Activated B cell treated with CpG ODN at 0.5 μM for 24 hours (primary cell): Measurements from ENCODE around the gene RFTN1. TPM values are rescaled to one million over a fixed set of nuclear protein-coding genes. Genes with fewer than 3 reads are reported as not detected.

Experiments used
- ATAC-seq: fragments of 200-7000 bp; cut with Tn5 transposase; one replicate; pipeline ENCODE4 v1.10.0; 2021; ENCODE audit warnings: low read depth, mild to moderate bottlenecking, moderate library complexity
- CTCF ChIA-PET: fragments of 350-600 bp; sonication (Branson Sonifier 250); formaldehyde crosslinking; loops from one replicate; lab custom pipeline; 2021; ENCODE audit warnings: antibody characterized with exemption; lab: Charles Lee
- POLR2A ChIA-PET: fragments of 350-600 bp; sonication (Branson Sonifier 250); formaldehyde crosslinking; loops from one replicate; lab custom pipeline; 2021; ENCODE audit warnings: antibody characterized with exemption; lab: Charles Lee
- DNase-seq: peaks from one replicate; pipeline ENCODE4 v3.0.0; 2022
- H3K27ac Mint-ChIP-seq: one replicate; pipeline ENCODE4 v1.8.0; 2020; ENCODE audit warnings: mixed read lengths
- H3K27me3 Mint-ChIP-seq: one replicate; pipeline ENCODE4 v1.8.0; 2021; ENCODE audit warnings: mixed read lengths
- H3K36me3 Mint-ChIP-seq: one replicate; pipeline ENCODE4 v1.8.0; 2021; ENCODE audit warnings: low read depth, mixed read lengths
- H3K4me1 Mint-ChIP-seq: one replicate; pipeline ENCODE4 v1.8.0; 2021; ENCODE audit warnings: mixed read lengths
- H3K4me3 Mint-ChIP-seq: one replicate; pipeline ENCODE4 v1.8.0; 2020; ENCODE audit warnings: mild to moderate bottlenecking, mixed read lengths
- H3K9me3 Mint-ChIP-seq: one replicate; pipeline ENCODE4 v1.8.0; 2020; ENCODE audit warnings: mixed read lengths
- intact Hi-C: fragments of 100-400 bp; cut with micrococcal nuclease; formaldehyde crosslinking; loops from one replicate; pipeline ENCODE4 v1.15.1; 2024
- total RNA-seq: library from RNA; stranded (reverse); gene quantifications from 2 replicates; pipeline ENCODE4 v1.2.3, GENCODE V29; 2022
- TF ChIP-seq, protein P1 (sequence below): fragments of 200-600 bp; IDR thresholded peaks from one replicate; pipeline ENCODE4 v1.8.0; 2022; ENCODE audit warnings: antibody characterized with exemption, mild to moderate bottlenecking

RFTN1 gene
- total RNA-seq, 1 donor from 2014 or later, result 365 TPM

DNA sequence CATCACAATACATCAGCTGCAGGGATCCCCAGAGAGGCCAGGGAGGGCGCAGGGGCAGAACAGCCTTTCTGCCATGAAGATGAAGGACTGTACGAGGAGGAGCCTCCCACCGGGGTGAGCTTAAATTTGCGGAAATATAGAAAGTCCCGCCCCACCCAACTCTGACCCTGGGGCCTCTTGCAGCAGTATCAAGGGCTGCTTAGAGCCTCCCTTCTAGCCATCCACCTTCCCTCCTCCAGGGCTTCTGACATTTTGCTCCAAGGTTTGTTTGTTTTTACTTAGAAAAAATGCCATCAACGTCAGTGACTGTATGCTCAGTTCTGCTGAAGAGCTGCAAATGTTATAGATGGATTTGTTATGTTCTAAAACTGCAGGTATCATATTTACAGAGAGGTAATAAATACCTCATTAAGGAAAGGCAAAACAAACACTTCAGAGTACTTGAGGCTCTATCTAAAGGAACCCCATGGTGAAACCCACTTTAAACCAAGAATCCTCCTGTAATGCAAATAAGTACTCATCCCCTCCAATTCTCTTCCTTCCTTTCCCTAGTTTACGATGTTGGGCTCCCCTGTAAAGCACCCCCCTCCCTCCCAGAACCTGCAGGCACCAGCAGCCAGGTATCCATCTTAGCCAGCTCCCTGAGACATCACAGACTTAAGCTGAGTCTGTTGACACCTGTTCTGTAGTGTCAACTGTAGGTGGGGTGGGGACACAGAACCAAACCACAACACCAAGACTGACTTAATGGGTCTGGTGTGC lies 30.5 kb downstream of the RFTN1 start:
- H3K36me3 Mint-ChIP-seq, result peaks cover 75% of the 10 kb centered on the region
- intact Hi-C loops, result loop anchor here (1.0 to 5.0 kb wide), 5 partner anchors 14 to 69 kb away; no protein-coding TSS in a partner anchor
- ChIA-PET POLR2A (interaction anchor here (0.6 to 4.3 kb wide), 11 partner anchors 10 to 182 kb away, joined by 3 to 58 read pairs (median 4); partner anchors contain the start of gene RFTN1), CTCF (interaction anchor here (1.2 to 1.5 kb wide), 3 partner anchors 14 to 67 kb away, joined by 4 to 6 read pairs (median 4); no protein-coding TSS in a partner anchor)
- H3K4me3 Mint-ChIP-seq, result peak overlapping the region; percentile 68
- peak; percentile 94 for ATAC-seq
- H3K9me3 Mint-ChIP-seq, result no peaks in the 10 kb centered on the region
- TF ChIP-seq, protein P1, sequence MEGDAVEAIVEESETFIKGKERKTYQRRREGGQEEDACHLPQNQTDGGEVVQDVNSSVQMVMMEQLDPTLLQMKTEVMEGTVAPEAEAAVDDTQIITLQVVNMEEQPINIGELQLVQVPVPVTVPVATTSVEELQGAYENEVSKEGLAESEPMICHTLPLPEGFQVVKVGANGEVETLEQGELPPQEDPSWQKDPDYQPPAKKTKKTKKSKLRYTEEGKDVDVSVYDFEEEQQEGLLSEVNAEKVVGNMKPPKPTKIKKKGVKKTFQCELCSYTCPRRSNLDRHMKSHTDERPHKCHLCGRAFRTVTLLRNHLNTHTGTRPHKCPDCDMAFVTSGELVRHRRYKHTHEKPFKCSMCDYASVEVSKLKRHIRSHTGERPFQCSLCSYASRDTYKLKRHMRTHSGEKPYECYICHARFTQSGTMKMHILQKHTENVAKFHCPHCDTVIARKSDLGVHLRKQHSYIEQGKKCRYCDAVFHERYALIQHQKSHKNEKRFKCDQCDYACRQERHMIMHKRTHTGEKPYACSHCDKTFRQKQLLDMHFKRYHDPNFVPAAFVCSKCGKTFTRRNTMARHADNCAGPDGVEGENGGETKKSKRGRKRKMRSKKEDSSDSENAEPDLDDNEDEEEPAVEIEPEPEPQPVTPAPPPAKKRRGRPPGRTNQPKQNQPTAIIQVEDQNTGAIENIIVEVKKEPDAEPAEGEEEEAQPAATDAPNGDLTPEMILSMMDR, result no peak
- DNase-seq, result peak; percentile 45
- H3K27ac Mint-ChIP-seq, result peak overlapping the region; percentile 78
- H3K27me3 Mint-ChIP-seq, result no peaks in the 10 kb centered on the region
- H3K4me1 Mint-ChIP-seq, result peaks cover 86% of the 10 kb centered on the region

DNA sequence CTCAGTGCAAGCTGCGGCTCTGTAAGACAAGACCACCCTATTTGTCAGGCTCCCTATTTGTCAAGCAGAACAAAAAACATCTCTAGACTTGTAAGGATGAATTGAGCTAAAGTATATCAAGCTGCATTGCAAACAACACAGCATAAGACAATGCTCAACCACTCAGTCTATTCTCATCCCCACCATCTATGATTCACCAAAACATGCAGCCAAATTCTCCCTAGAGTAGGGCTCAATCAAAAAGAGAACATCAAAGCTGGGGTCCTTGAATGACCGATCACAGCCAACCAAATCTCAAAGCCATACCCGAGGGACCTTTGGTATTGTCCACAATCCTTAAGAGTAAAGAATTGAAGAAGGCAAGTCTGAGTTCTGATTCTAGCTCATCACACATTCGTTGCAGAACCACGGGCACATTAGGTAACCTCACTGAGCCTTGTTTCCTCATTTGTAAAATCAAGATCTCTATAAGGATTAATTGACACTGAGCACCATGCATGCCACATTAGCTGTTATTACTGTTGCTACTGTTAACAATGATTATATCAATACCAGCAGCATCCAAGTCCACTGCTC lies 31.2 kb downstream of the RFTN1 start:
- H3K36me3 Mint-ChIP-seq, result peaks cover 77% of the 10 kb centered on the region
- TF ChIP-seq, protein P1, result no peak
- ChIA-PET CTCF (interaction anchor here (1.2 to 1.5 kb wide), 3 partner anchors 14 to 68 kb away, joined by 4 to 6 read pairs (median 4); no protein-coding TSS in a partner anchor), POLR2A (interaction anchor here (0.6 to 4.3 kb wide), 11 partner anchors 11 to 181 kb away, joined by 3 to 58 read pairs (median 4); partner anchors contain the start of gene RFTN1)
- peak overlapping the region; percentile 68 for H3K4me3 Mint-ChIP-seq
- ATAC-seq, result peak; percentile 60
- peaks cover 93% of the 10 kb centered on the region for H3K4me1 Mint-ChIP-seq
- H3K27ac Mint-ChIP-seq, result peak overlapping the region; percentile 78
- intact Hi-C loops, result loop anchor here (1.0 to 5.0 kb wide), 5 partner anchors 15 to 70 kb away; no protein-coding TSS in a partner anchor
- no peak for DNase-seq
- H3K9me3 Mint-ChIP-seq, result no peaks in the 10 kb centered on the region
- H3K27me3 Mint-ChIP-seq, result no peaks in the 10 kb centered on the region

DNA sequence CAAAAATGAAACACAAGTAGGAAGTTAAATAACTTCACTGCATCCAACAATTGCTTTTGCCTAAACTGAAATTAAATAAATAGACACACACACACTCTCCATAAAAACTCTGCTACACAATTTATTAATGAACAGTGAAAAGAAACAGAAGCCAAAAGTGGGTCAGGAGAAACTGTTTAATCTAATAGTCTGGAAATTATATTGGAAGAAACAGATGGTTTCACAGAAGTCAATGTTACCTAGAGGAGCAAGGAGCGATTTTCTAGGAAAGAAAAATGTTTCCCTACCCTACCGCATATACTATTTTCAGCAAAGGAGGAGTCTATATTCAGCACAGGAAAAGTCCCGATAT lies 32.0 kb downstream of the RFTN1 start:
- ATAC-seq (no peak), DNase-seq (no peak)
- Mint-ChIP-seq H3K36me3 (peaks cover 76% of the 10 kb centered on the region), H3K27ac (peak overlapping the region; percentile 78), H3K4me1 (peaks cover 99% of the 10 kb centered on the region), H3K4me3 (peak overlapping the region; percentile 68), H3K27me3 (no peaks in the 10 kb centered on the region), H3K9me3 (no peaks in the 10 kb centered on the region)
- ChIA-PET POLR2A (interaction anchor here (1.2 to 4.3 kb wide), 4 partner anchors 14 to 30 kb away, joined by 3 to 58 read pairs (median 14); partner anchors contain the start of gene RFTN1), CTCF (interaction anchor here (1.2 to 1.5 kb wide), 2 partner anchors 30 to 68 kb away, joined by 4 to 6 read pairs; no protein-coding TSS in a partner anchor)
- intact Hi-C loops, result loop anchor here (5.0 kb wide), 1 partner anchor 71 kb away; no protein-coding TSS in a partner anchor
- TF ChIP-seq, protein P1, result no peak

DNA sequence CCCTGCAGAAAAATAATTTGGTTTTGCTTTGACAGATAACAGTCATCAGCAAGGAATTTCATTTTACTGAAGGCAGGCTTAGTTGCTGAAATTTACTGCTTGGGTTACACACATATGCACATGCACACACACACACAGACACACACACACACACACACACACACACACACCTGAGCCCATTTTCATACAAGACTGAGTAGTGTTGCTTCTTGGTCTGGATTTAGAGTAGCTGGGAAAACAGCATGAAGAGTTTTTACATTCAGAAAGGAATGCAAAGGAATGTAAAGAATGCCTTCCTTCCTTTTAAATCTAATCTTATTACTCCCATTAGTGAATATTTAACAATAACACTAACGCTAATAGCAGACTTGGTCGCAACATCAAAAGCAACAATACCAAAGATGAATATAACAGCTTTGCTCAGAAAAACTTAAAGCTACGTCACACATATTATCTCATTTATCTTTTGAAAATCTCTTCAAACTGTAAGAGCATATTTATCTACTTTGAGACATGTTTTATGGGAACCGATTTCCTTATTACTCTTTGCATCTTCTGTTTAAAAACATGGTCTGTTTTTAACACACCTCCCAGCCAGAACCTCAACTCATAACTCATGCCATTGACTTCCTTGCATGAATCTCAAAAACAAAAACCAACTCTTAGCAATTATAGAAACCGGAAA lies 32.5 kb downstream of the RFTN1 start:
- peaks cover 99% of the 10 kb centered on the region for H3K4me1 Mint-ChIP-seq
- POLR2A ChIA-PET, result interaction anchor here (0.8 to 4.3 kb wide), 3 partner anchors 20 to 30 kb away, joined by 4 to 58 read pairs (median 4); partner anchors contain the start of gene RFTN1
- H3K27ac Mint-ChIP-seq, result peak overlapping the region; percentile 78
- intact Hi-C loops, result loop anchor here (5.0 kb wide), 1 partner anchor 71 kb away; no protein-coding TSS in a partner anchor
- DNase-seq (no peak), ATAC-seq (no peak)
- CTCF ChIA-PET, result no interaction called here
- H3K27me3 Mint-ChIP-seq, result no peaks in the 10 kb centered on the region
- H3K9me3 Mint-ChIP-seq, result no peaks in the 10 kb centered on the region
- H3K4me3 Mint-ChIP-seq, result peak overlapping the region; percentile 68
- TF ChIP-seq, protein P1, result no peak
- H3K36me3 Mint-ChIP-seq, result peaks cover 76% of the 10 kb centered on the region
